Measurements from ENCODE around the gene GDPD4.

Gene GDPD4

DNA sequence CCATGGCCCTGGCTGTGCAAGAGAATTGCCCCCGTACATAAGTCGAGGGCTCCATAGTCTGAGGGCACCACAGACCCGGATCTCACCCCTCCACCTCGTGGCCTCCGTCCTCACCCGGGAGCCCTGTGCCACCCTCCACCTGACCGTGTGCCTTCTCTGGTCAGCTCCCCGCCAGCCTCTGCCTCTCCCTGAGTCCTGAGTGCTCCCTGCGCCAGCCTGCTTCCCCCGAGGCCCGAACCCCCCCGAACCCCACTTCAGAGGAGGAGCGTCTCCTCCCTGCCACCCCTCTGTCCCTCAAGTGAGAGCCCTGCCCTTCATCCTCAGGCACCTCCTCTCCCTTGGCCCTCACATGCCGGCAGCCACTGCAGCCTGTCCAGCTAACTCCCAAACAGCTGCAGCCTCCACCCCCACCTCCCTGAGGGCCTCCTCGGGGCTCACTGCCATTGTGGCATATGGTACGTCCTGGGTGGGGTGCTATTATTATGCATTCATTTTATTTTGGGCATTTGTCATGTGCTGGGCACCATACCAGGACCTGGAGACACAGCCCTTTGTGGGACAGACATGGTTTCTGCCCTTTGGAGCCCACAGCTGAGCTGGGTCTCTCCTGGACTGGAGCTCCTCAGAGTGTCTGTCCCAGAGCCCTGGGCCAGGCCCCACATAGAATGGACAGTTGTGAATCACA is 106.3 kb downstream of the GDPD4 start:
- Histone ChIP-seq H2AFZ (ENCODE audit: low read depth, low read length) (no peak overlapping the region), H3K27me3 (ENCODE audit: insufficient read depth, low read length) (no peaks in the 10 kb centered on the region), H3K4me1 (ENCODE audit: insufficient read depth, low read length) (no peaks in the 10 kb centered on the region), H3K9me3 (ENCODE audit: low read length) (no peaks in the 10 kb centered on the region), H3K4me3 (ENCODE audit: low read length) (no peak overlapping the region), H3K36me3 (ENCODE audit: insufficient read depth, low read length) (no peaks in the 10 kb centered on the region)

DNA sequence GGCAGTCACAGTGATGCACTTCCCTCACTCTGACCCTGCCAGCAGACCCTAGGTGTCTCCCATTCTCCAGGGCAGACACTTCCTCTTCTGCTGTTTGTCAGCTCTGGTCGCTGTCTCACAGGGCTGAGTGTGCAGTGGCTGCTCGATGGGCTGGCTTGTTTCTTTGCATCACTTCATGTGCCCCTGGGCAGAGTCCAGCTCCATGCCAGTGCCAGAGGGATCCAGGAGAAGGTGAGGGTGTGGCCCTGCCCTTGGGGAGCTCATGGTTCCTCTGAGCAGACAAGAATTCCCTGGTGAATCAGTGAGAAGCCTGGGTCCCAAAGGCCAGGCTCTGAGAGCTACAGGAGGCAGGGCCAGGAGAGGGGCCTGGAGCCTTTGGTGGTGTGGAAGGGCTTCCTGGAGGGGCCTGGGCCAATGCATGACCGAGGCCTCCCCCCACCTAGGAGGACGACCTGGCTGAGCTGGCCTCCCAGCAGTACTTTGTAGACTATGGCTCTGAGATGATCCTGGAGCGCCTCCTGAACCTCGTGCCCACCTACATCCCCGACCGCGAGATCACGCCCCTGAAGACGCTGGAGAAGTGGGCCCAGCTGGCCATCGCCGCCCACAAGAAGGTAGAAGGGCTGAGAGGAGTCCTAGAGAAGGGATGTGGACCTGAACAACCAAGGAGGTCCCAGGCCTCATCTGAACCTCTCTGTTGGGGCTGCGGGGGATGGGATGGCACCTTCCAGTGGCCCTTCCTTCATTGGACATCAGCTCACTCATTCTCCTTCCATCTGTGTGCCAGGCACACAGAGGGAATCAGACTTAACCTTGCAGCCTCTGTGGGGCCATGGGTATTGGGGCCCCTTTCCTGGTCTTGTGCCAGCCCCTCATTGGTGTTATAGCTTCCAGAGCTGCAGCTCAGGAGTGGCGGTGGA is 107.3 kb downstream of the GDPD4 start:
- Histone ChIP-seq H3K4me1 (ENCODE audit: insufficient read depth, low read length) (no peaks in the 10 kb centered on the region), H3K4me3 (ENCODE audit: low read length) (no peak overlapping the region), H3K36me3 (ENCODE audit: insufficient read depth, low read length) (no peaks in the 10 kb centered on the region), H3K27me3 (ENCODE audit: insufficient read depth, low read length) (no peaks in the 10 kb centered on the region), H3K9me3 (ENCODE audit: low read length) (no peaks in the 10 kb centered on the region), H2AFZ (ENCODE audit: low read depth, low read length) (no peak overlapping the region)

DNA sequence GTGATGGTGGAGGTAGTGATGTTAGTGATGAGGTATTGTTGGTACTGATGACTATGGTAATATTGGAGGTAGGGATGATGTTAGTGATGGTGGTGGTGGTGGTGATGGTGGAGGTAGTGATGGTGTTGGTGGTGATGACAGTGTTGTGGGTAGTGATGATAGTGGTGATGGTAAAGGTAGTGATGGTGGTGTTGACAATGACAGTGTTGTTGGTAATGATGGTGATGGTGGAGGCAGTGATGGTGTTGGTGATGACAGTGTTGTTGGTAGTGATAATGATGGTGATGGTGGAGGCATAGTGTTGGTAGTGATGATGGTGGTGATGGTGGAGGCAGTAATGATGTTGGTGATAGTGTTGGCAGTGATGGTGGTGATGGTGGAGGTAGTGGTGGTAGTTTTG is 108.3 kb downstream of the GDPD4 start:
- no peak overlapping the region for H3K4me3 ChIP-seq (ENCODE audit: low read length)
- H3K9me3 ChIP-seq (ENCODE audit: low read length) = no peaks in the 10 kb centered on the region
- H3K4me1 ChIP-seq (ENCODE audit: insufficient read depth, low read length) = no peaks in the 10 kb centered on the region
- no peak overlapping the region for H2AFZ ChIP-seq (ENCODE audit: low read depth, low read length)
- no peaks in the 10 kb centered on the region for H3K27me3 ChIP-seq (ENCODE audit: insufficient read depth, low read length)
- no peaks in the 10 kb centered on the region for H3K36me3 ChIP-seq (ENCODE audit: insufficient read depth, low read length)

DNA sequence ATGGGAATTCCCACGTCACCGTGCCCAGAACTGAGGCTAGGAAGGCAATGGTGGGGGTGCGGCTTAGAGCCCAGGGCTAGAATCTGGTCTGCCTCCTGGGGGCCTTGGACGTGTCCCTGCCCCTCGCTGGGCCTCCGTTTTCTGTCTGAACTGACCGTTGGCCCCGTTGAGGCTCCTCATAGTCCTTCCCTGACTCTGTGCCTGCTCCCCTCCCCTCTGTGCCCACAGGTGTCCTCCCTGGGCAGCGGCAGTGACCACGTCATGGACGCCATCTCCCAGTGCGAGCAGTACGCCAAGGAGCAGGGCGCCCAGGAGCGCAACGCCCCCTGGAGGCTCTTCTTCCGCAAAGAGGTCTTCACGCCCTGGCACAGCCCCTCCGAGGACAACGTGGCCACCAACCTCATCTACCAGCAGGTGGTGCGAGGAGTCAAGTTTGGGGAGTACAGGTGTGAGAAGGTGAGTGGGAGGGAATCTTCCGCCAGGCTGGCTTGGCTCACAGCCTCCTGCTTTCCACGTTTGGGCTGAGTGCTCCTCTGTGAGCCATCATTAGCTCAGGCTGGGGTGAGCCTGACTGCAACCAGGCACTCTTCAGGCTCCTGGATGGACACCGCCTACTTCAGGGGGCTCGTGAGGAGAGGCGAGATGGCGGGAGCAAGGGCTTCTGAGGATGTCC is 109.5 kb downstream of the GDPD4 start:
- Histone ChIP-seq H3K36me3 (ENCODE audit: insufficient read depth, low read length) (no peaks in the 10 kb centered on the region), H3K4me1 (ENCODE audit: insufficient read depth, low read length) (no peaks in the 10 kb centered on the region), H2AFZ (ENCODE audit: low read depth, low read length) (no peak overlapping the region), H3K27me3 (ENCODE audit: insufficient read depth, low read length) (no peaks in the 10 kb centered on the region), H3K4me3 (ENCODE audit: low read length) (no peak overlapping the region), H3K9me3 (ENCODE audit: low read length) (no peaks in the 10 kb centered on the region)

DNA sequence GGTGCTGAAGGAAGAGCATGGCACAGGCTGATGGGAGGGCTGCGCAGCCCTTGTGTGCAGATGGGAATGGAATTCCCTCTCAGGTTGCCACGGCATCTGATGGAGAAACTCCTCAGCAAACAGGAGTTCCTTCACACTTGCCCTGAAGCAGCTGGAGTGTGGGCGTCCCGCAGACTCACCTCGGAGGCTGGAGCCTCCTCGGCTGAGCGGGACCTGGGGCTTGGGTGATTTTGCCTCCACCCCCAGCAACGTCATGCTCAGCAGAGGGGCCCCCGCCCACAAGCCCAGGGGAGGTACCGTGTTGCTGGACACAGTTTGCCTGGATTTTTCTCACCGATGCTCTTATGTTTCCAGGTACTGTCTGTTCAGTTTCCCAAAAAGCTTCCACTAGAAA is 110.1 kb downstream of the GDPD4 start:
- Histone ChIP-seq H3K27me3 (ENCODE audit: insufficient read depth, low read length) (no peaks in the 10 kb centered on the region), H3K36me3 (ENCODE audit: insufficient read depth, low read length) (no peaks in the 10 kb centered on the region), H3K4me3 (ENCODE audit: low read length) (no peak overlapping the region), H3K9me3 (ENCODE audit: low read length) (no peaks in the 10 kb centered on the region), H3K4me1 (ENCODE audit: insufficient read depth, low read length) (no peaks in the 10 kb centered on the region), H2AFZ (ENCODE audit: low read depth, low read length) (no peak overlapping the region)

DNA sequence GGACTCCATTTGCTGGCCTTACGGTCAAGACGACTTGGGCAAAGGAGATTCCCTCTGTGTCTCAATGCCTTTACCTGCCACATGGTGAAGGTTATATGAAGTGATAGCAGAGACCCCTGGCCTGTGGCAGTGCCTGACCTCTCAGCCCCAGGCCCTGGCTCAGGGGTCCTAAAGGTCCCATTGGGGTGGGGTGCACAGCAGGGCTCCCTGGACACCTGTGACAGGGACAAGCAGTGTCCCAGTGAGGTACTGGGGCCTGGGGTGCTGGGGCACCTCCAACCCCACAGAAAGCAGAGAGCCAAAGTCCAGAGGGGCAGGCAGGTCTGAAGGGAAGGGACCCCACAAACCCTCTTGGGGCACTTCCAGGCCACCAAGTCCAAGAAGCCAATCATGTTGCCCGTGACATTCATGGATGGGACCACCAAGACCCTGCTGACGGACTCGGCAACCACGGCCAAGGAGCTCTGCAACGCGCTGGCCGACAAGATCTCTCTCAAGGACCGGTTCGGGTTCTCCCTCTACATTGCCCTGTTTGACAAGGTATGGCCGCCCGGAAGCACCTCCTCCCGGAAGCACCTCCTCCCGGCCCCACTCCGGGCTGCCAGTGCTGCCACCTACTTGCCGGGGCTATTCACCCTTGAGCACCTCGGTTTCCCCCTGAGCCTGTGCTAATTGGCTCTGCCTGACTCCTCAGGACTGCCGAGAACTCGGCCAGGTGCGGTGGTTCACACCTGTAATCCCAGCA is 111.0 kb downstream of the GDPD4 start:
- Histone ChIP-seq H2AFZ (ENCODE audit: low read depth, low read length) (no peak overlapping the region), H3K4me3 (ENCODE audit: low read length) (no peak overlapping the region), H3K27me3 (ENCODE audit: insufficient read depth, low read length) (no peaks in the 10 kb centered on the region), H3K4me1 (ENCODE audit: insufficient read depth, low read length) (no peaks in the 10 kb centered on the region), H3K36me3 (ENCODE audit: insufficient read depth, low read length) (no peaks in the 10 kb centered on the region), H3K9me3 (ENCODE audit: low read length) (no peaks in the 10 kb centered on the region)

DNA sequence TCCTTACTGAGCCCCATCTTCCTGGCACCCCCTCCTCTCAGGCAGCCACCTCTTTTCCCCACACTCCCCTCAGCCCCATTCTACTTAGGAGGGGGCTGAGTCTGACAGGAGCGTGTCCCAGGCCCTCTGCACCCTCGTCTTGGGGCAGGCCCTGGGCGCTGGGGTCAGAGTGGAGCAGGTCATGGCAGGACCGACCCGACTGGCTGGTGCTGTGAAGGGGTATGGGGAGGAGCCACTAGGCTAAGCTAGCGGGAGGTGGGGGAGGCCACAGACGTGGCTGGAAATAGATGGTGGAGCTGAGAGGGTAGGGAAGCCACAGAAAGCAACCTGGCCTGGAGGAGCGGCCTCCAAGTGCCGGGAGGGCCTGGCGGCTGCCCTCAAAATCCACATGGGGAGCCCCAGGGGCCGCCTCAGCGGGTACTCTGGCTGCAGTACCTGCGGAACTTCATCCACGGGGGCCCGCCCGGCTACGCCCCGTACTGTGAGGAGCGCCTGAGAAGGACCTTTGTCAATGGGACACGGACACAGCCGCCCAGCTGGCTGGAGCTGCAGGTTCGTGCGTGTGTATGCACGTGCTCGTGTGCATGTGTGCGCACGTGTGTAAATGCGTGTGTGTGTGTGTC is 111.8 kb downstream of the GDPD4 start:
- H3K4me1 ChIP-seq (ENCODE audit: insufficient read depth, low read length) = no peaks in the 10 kb centered on the region
- H2AFZ ChIP-seq (ENCODE audit: low read depth, low read length) = no peak overlapping the region
- no peak overlapping the region for H3K4me3 ChIP-seq (ENCODE audit: low read length)
- no peaks in the 10 kb centered on the region for H3K36me3 ChIP-seq (ENCODE audit: insufficient read depth, low read length)
- no peaks in the 10 kb centered on the region for H3K9me3 ChIP-seq (ENCODE audit: low read length)
- no peaks in the 10 kb centered on the region for H3K27me3 ChIP-seq (ENCODE audit: insufficient read depth, low read length)

DNA sequence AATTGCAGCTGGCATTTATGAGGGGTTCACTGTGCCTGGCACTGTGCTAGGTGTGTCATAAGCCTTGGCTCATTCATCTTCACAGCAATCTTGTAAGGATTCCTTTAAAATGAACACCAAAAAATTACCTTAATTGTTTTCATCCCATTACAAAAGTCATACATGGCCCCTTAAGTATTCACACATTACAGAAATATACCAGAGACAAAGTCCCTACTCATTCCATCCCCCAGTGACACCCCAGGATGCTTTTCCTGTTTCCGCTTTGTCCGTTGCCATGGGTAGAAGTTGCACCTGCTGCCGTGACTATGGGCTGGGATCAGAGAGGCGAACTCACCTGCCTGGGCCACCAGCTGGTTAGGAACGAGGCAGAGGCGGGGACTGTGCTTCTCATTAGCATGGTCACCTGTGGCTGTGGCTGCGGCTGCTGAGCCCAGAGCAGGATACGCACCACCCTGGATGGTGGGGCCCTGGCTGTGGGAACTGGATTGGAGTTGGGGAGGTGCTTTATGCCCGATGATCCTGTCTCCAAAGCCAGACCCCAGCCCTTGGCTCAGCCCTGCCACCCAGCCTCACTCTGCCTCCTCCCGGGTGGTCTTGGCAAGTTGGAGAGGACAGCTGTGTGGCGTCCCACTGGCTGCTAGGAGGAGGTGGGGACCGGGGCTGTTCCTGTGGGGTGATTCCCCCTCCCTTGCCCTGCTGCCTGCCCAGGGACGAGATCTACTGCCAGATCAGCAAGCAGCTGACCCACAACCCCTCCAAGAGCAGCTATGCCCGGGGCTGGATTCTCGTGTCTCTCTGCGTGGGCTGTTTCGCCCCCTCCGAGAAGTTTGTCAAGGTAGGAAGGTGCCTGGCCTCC is 112.6 kb downstream of the GDPD4 start:
- no peaks in the 10 kb centered on the region for H3K4me1 ChIP-seq (ENCODE audit: insufficient read depth, low read length)
- no peak overlapping the region for H3K4me3 ChIP-seq (ENCODE audit: low read length)
- no peaks in the 10 kb centered on the region for H3K36me3 ChIP-seq (ENCODE audit: insufficient read depth, low read length)
- no peaks in the 10 kb centered on the region for H3K27me3 ChIP-seq (ENCODE audit: insufficient read depth, low read length)
- no peaks in the 10 kb centered on the region for H3K9me3 ChIP-seq (ENCODE audit: low read length)
- no peak overlapping the region for H2AFZ ChIP-seq (ENCODE audit: low read depth, low read length)

DNA sequence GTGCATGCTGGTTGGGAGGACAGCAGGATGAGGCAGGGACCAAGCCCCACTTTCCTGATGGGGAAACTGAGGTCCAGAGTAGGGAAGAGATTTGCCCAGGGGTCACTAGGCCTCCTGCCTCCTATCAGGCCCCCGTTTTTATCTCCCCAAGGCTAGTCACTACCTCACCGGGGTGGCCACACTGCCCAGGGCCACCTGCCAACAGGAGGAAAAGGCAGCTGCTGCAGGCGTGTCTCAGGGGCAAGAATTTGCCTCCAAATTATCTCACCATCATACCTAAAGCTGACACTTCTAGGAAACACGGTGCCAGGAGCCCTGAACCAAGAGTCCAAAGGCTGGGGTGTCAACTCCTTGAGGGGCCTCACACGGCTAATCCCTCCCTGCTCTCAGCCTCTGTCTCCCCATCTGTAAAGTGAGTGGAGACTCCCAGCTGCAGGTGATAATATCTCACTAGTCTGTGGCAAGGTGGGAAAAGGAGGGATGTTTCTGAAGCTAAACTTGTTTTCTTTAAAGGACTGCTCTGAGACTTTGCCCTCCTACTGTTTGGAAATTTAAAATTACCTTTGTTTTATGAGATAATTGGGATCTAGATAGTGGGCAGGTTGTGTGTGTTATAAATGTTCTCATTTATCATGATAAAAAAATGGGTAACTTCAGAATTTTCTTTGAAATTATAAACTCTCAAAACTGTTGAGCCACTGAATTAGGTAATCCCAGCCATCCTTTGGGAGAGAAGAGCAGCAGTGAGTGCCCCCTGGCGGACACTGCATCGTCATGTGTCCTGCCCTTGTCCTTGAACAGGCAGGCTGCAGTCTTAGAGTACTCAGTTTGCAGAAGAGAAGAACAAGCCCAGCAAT is 113.5 kb downstream of the GDPD4 start:
- Histone ChIP-seq H3K27me3 (ENCODE audit: insufficient read depth, low read length) (no peaks in the 10 kb centered on the region), H3K4me3 (ENCODE audit: low read length) (no peak overlapping the region), H2AFZ (ENCODE audit: low read depth, low read length) (no peak overlapping the region), H3K36me3 (ENCODE audit: insufficient read depth, low read length) (no peaks in the 10 kb centered on the region), H3K9me3 (ENCODE audit: low read length) (no peaks in the 10 kb centered on the region), H3K4me1 (ENCODE audit: insufficient read depth, low read length) (no peaks in the 10 kb centered on the region)

DNA sequence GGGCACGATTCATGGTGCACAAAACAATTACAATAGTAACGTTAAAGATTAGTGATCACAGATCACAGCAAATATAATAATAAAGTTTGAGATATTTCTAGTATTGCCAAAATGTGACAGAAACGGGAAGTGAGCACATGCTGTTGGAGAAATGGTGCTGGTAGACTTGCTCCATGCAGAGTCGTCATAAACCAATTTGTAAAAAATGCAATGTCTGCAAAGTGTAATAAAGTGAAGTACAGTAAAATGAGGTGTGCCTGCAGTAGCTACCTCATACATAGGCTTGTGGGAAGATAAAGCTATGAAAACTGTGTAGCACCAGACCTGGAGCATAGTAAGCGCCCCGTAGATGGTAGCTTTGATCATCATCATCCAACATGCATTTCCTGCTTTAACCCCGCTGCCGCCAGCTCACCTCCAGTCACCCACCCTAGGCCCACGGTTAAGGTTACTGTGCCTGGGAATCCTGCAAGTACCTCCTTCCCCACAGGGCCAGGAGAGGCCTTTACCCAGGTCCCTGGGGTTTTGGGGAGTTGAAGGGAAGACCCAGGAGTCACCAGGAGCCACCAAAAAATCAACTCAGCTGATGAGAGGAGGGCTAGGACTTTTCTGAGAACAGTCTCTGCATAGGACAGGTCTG is 114.3 kb downstream of the GDPD4 start:
- H2AFZ ChIP-seq (ENCODE audit: low read depth, low read length) = no peak overlapping the region

DNA sequence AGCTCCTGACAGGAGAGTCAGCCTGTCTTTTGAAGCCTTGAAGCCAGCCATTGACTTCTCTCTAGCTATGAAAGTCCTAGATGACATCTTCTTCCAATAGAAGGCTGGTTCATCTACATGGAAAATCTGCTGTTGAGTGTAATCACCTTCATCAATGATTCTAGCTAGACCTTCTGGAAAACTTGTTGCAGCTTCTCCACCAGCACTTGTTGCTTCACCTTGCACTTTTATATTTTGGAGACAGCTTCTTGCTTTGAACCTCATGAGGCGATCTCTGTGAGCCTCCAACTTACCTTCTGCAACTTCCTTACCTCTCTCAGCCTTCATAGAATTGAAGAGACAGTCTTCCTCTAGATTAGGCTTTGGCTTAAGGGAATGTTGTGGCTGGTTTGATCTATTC is 115.2 kb downstream of the GDPD4 start:
- H2AFZ ChIP-seq (ENCODE audit: low read depth, low read length) = no peak overlapping the region
- no peaks in the 10 kb centered on the region for H3K9me3 ChIP-seq (ENCODE audit: low read length)
- H3K4me1 ChIP-seq (ENCODE audit: insufficient read depth, low read length) = no peaks in the 10 kb centered on the region
- no peaks in the 10 kb centered on the region for H3K36me3 ChIP-seq (ENCODE audit: insufficient read depth, low read length)
- no peaks in the 10 kb centered on the region for H3K27me3 ChIP-seq (ENCODE audit: insufficient read depth, low read length)
- H3K4me3 ChIP-seq (ENCODE audit: low read length) = no peak overlapping the region

More for the DNA sequence above, 114.3 kb downstream of the GDPD4 start:
- Histone ChIP-seq H3K9me3 (ENCODE audit: low read length) (no peaks in the 10 kb centered on the region), H3K27me3 (ENCODE audit: insufficient read depth, low read length) (no peaks in the 10 kb centered on the region), H3K4me3 (ENCODE audit: low read length) (no peak overlapping the region), H3K36me3 (ENCODE audit: insufficient read depth, low read length) (no peaks in the 10 kb centered on the region), H3K4me1 (ENCODE audit: insufficient read depth, low read length) (no peaks in the 10 kb centered on the region)

All from neuron (in vitro differentiated cells).